IPS-11a (cell line): ENCODE data around the gene NXPH4.

Source experiments
- H3K4me3 ChIP-seq: one replicate; pipeline ENCODE4 v1.5.1; 2013; ENCODE audit warnings: low read depth, low read length, control low read depth

NXPH4 gene

DNA sequence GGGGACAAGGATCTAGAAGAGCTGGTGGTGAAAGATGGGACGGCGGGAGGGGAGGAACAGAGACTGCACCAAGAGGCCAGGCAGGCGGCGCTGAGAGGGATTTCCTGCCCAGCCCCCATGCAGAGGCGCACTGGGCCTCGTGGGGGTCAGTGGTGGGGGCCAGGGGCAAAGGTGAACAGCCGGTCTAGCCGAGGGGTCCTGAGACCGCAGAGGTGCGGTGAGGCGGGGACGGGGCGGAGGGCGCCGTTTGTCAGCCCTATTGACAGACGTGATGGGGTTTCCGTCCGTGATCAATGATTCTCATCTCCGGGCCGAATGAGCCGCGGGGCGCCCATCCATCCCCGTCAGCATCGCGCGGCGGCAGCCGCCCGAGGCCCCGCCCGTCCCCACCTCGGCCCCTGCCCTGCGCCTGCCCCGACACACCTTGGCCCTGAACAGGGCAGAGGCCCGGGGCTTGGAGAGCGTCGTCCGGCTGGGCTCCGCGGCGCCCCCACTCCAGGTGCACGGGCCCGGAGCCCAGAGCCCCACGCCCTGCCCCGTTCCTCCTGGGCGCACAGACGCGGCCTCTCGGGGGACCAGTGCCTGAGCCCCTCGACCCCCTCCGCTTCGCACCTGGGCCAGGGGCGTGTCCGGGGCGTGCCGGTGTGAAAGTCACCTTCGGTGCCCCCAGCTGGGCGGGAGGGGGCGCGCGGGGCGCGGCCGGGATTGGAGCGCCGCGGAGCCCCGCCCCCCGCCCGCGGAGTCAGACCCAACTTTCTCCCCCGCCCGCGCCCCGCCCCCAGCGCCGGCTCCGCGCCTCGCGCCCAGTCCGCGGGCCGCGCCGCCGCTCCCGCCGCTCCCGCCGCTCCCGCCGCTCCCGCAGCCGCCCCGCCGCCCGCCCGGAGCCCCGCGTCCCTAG lies at the start of gene NXPH4:
Gene NXPH4 (plus strand): TSS at position 781 of the 898 bp plus-strand sequence. CDS start 176 bp downstream, outside the sequence.
- peak within 1 kb of the TSS; percentile 29 for H3K4me3 ChIP-seq

DNA sequence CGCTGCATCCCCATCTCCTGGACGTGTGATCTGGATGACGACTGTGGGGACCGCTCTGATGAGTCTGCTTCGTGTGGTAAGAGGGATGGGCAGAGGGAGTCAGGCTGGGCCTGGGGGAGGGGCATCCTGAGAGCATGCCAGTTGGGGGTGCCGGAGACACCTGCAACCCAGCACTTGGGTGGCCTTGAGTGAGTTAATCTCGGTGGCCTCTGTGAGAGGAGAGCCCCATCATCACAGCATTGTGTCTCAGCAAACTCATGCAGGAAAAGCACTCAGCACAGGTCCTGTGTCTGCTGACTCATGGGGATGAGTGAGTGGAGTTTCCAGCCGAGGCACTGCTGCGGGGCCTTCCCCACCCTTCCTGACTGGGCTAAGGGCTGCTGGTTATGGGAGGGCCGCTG lies 49.6 kb upstream of the NXPH4 start:
- no peak overlapping the region for H3K4me3 ChIP-seq

DNA sequence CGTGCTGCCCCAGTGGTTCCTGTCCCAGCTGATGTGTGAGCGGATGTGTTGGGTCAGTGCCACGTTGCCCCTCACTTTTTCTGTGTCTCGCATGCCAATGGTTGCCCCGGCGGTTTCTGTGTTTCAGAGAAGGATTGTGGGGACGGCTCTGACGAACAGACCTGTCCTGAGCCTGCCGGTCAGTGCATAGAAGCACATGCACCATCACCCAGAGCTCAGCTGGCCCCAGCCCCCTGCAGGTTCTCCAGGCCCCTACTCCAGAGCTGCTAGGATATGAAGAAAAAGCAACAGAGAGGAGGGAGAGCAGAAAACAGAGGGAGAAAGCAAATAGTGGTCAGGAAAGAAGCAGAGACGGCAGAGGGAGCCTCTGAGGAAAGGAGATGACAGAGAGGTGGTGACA lies 48.5 kb upstream of the NXPH4 start:
- no peak overlapping the region for H3K4me3 ChIP-seq

DNA sequence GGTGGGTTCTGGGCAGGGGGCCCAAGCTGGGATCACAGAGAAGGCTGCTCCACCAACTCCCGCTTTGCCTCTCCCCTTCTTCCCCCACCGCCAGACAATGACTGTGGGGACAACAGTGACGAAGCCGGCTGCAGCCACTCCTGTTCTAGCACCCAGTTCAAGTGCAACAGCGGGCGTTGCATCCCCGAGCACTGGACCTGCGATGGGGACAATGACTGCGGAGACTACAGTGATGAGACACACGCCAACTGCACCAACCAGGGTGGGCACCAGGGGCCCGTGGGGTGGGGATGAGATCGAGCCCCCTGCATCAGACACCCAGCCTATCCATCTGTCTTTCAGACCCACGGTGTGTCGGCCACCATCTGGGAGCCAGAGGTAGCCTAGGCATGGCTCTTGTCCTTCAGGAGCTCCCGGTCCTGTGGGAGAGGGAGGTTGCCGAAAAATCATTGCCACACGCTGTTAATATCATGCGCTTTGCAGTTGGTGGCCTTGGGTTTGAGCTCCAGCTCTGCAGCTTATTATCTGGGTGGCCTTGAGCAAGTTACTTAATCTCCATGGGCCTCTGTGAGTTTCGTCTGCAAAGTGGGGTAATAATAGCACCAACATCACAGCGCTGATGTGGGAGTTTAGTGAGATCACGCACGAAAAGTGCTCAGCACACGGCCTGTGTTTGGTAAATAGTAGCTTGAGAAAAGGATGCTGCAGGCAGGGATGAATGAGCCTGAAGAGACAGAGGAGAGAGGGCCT lies 47.4 kb upstream of the NXPH4 start:
- H3K4me3 ChIP-seq: no peak overlapping the region

DNA sequence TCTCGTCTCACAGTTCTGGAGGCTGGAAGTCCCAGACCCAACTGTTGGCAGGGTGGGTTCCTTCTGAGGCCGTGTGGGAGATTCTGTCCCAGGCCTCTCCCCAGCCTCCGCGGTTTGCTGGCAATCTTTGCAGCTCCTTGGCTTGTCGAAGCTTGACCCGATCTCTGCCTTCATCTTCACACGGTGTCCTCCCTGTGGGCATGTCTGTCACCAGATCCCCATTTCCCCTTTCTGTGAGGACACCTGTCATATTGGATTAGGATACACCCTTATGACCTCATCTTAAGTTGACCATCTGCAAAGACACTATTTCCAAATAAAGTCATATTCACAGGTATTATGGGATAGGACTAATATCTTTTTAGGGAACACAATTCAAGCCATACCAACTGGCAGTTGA lies 46.6 kb upstream of the NXPH4 start:
- H3K4me3 ChIP-seq: no peak overlapping the region

DNA sequence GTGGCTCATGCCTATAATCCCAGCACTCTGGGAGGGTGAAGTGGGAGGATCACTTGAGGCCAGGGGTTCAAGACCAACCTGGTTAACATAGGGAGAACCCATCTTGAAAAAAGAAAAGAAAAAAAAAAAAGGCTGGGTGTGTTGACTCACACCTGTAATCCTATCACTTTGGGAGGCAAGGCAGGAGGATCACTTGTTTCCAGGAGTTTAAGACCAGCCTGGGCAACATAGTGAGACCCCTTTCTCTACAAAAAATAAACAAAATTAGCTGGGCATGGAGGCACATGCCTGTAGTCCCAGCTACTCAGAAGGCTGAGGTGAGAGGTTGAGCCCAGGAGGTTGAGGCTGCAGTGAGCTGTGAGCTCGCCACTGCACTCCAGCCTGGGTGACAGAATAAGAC lies 46.2 kb upstream of the NXPH4 start:
- no peak overlapping the region for H3K4me3 ChIP-seq

DNA sequence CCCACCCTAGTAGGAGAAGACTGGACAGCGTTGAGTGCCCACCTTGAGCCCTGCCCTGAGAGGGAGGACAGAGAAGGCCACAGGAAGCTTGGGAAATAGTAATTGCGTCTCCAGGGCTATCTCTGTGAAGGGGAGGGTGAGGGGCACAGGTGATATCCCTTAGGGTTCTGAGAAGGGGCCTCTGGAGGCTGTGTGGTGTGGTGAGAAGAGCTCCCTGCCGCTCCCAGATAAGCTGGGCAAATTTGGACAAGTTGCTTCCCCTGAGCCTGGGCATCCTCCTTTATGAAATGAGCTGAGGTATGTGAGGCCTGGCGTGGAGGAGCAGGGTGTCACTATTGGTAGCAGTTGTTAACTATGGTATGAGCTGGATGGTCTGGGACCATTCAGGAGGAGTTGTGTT lies 45.7 kb upstream of the NXPH4 start:
- H3K4me3 ChIP-seq: no peak overlapping the region

DNA sequence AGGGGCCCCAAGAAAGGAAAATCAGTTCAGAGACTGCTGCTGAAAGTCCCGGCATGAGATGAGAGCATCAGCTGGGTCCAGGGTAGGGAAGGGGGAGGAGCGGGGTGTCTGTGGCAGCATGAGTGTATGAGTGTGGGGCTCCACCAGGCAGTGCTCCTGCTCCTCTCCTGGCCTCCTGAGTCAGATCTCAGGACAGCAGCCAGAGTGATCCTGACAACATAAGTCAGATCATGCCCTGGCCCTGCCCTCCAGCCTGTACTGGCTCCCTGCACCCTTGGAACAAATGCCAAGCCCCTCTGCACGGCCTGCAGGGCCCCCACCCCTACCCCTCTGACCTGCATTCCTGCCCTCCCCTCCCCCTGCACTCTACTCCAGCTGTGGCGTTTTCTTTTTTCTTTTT lies 44.9 kb upstream of the NXPH4 start:
- H3K4me3 ChIP-seq: no peak overlapping the region

DNA sequence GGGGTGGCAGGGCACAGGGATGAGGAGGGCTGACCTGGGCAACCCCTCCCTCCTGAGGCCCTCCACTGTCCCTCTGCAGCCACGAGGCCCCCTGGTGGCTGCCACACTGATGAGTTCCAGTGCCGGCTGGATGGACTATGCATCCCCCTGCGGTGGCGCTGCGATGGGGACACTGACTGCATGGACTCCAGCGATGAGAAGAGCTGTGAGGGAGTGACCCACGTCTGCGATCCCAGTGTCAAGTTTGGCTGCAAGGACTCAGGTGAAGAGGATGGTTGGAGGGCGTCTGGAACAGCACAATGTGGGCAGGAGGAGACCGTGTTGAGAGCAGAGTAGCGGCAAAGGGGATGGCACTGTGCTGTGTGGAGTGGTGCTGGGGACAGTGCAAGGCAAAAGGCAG lies 43.5 kb upstream of the NXPH4 start:
- H3K4me3 ChIP-seq: no peak overlapping the region

DNA sequence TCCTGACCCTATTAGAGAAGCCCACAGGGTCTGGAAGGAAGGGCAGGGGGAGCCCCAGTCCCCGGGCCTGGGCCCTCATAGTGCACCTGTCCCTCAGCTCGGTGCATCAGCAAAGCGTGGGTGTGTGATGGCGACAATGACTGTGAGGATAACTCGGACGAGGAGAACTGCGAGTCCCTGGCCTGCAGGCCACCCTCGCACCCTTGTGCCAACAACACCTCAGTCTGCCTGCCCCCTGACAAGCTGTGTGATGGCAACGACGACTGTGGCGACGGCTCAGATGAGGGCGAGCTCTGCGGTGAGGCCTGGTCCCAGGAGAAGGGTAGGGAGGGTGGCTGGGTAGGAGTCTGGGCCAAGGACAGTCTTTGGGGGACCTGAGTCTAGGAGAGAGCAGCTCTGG lies 42.9 kb upstream of the NXPH4 start:
- no peak overlapping the region for H3K4me3 ChIP-seq

DNA sequence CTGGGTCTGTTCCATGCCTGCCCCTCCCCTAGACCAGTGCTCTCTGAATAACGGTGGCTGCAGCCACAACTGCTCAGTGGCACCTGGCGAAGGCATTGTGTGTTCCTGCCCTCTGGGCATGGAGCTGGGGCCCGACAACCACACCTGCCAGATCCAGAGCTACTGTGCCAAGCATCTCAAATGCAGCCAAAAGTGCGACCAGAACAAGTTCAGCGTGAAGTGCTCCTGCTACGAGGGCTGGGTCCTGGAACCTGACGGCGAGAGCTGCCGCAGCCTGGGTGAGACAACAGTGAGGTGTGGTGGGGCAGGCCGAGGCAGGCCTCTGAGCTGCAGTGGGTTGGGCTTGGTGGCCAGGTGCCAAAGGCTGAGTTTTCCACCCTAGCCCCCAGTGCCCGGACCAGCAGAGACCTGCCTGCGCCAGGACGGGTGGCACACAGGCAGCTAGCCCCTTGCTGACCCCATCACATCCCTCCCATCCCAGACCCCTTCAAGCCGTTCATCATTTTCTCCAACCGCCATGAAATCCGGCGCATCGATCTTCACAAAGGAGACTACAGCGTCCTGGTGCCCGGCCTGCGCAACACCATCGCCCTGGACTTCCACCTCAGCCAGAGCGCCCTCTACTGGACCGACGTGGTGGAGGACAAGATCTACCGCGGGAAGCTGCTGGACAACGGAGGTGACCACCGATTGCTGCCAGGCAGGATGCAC lies 41.0 kb upstream of the NXPH4 start:
- H3K4me3 ChIP-seq: no peak overlapping the region

DNA sequence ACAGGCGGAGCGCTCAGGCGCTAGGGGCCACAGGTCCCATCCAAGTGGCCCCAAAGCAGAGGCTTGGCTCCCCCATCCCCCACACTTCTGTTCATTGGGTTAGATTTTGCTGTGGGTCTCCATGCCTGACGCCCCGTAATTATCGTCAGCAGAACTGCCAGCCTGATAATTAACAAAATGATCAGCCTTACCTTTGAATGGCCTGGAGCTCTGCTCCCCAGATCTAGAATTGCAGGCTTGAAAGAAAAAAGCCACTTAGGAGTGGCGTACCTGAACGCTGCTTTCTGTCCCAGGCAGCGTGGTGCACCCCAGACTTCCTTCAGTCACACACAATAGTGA lies 40.5 kb upstream of the NXPH4 start:
- no peak overlapping the region for H3K4me3 ChIP-seq

DNA sequence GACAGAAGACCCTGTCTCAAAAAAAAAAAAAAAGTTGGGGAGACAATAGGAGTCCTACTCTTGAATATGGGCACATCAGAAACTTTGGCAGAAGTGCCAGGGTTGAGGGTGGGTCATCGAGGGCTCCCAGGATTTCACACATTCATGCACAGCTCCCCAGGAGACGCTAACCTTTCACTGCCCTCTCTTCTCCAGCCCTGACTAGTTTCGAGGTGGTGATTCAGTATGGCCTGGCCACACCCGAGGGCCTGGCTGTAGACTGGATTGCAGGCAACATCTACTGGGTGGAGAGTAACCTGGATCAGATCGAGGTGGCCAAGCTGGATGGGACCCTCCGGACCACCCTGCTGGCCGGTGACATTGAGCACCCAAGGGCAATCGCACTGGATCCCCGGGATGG lies 39.7 kb upstream of the NXPH4 start:
- no peak overlapping the region for H3K4me3 ChIP-seq

DNA sequence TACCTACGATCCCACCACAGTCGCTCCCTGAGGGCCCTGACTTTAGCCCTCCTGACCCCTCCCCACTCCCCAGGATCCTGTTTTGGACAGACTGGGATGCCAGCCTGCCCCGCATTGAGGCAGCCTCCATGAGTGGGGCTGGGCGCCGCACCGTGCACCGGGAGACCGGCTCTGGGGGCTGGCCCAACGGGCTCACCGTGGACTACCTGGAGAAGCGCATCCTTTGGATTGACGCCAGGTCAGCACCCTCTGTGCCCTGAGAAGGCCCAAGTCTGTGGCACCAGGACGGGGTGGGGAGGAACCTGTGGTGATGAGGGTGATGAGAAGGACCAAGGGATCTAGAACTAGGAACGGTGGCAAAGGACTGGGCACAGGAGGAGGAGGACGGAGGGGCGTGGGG lies 39.2 kb upstream of the NXPH4 start:
- no peak overlapping the region for H3K4me3 ChIP-seq

DNA sequence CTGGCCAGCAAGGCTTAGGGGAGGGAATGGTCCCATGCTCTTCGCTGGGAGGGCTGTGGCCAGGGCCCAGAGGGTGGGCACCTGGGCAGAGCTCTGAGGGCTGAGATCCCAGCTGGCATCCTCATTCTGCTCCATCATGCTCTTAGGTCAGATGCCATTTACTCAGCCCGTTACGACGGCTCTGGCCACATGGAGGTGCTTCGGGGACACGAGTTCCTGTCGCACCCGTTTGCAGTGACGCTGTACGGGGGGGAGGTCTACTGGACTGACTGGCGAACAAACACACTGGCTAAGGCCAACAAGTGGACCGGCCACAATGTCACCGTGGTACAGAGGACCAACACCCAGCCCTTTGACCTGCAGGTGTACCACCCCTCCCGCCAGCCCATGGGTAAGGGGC lies 38.4 kb upstream of the NXPH4 start:
- no peak overlapping the region for H3K4me3 ChIP-seq

DNA sequence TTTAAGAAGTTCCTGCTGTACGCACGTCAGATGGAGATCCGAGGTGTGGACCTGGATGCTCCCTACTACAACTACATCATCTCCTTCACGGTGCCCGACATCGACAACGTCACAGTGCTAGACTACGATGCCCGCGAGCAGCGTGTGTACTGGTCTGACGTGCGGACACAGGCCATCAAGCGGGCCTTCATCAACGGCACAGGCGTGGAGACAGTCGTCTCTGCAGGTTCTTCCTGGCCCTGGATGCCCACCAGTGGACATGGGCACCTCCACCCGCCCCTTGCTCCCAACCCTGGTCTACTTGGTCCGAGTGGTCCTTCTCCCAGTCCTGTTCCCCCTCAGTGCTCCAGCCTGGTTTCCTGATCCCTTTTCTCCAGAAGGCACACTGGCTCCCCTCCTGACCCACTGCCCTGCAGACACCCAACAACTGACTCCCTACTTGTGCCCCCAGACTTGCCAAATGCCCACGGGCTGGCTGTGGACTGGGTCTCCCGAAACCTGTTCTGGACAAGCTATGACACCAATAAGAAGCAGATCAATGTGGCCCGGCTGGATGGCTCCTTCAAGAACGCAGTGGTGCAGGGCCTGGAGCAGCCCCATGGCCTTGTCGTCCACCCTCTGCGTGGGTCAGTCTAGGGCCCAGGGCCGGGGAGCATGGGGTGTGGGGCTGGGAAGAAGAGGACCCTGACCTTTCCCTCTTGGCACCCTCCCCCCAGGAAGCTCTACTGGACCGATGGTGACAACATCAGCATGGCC lies 37.1 kb upstream of the NXPH4 start:
- H3K4me3 ChIP-seq: no peak overlapping the region

DNA sequence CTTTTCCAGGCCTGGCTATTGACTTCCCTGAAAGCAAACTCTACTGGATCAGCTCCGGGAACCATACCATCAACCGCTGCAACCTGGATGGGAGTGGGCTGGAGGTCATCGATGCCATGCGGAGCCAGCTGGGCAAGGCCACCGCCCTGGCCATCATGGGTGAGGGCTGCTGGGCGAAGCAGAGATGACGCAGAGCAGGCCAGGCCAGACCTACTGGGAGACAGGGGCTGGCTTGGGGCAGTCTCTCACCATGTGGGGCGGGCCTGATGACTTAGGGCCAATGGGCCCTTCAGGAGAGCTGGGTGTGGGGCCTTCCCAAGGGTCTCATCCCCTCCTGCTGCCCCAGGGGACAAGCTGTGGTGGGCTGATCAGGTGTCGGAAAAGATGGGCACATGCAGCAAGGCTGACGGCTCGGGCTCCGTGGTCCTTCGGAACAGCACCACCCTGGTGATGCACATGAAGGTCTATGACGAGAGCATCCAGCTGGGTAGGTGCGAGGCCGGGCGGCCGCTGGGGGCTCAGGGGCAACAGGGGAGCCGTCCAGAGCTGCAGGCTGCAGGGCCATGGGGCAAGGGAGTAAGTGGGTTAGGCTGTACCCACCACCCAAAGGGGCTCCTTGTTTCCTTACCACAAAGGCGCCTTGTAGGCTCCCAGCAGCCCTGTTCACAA lies 36.1 kb upstream of the NXPH4 start:
- H3K4me3 ChIP-seq: no peak overlapping the region

DNA sequence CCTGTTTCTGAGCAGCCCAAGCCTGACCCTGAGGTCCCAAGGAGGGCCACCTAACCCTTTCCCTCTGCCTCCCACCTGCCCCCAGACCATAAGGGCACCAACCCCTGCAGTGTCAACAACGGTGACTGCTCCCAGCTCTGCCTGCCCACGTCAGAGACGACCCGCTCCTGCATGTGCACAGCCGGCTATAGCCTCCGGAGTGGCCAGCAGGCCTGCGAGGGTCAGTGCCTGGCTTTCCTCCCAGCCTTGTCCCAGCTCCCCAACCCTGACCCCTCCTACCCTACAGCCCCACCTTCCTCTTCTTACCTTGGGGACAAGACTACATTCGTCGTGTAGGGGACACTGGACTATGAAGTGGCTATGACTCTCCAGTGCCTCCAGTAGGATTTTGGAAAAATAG lies 35.5 kb upstream of the NXPH4 start:
- no peak overlapping the region for H3K4me3 ChIP-seq

DNA sequence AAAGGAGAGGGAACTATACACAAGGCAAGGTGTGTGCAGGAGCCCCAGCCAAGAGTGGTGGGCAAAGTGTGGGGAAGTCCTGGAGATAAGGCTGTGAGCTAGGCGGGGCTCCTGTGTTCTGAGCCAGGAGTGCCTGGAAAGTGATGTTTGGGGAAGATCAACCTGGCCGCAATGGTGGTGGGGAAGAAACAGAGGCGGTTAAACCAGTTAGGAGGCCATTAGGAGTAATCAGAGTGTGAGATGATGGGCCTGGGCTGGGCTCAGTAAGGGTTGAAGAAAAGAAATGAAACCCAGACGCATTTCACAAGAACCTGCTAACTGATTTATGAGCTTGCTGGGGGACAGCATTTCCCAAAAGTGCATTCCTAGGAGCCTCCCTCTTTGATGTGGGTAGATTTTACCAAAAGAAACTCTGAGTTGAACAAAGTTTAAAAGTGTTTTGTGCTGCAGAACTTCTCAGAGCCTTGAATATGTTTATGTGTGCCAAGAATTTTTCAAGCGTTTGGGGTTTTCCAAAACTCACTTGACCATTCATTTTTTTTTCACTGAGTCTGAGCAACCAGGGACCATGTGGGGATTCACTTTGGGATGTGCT lies 34.9 kb upstream of the NXPH4 start:
- H3K4me3 ChIP-seq: no peak overlapping the region

DNA sequence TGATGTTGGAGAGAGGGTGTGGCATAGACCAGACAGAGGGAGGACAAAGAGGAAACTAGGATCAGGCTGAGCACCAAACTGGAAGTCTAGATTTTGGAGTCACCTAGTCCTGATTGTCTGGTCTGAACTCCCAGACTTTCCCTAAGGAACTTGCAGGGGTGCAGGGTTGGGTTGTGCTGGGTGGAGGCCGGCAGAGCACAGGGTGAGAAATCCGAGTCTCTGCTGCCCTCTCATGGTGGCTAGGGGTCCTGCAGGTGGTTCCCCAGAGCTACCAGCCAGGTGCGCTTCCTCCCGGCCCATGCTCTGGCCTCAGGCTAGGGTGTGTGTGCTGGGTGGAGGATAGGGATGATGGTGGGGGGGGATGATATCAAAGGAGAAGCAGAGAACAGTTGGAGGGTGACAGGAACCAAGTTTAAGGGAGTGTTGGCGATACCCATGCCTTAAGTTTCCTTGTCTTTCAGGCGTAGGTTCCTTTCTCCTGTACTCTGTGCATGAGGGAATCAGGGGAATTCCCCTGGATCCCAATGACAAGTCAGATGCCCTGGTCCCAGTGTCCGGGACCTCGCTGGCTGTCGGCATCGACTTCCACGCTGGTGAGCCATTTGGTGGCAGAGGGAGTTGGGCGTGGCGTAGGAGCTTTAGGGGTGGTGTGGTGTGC lies 33.5 kb upstream of the NXPH4 start:
- no peak overlapping the region for H3K4me3 ChIP-seq
